OCI-M2 (cell line): ENCODE data around the gene IRF2BP1.
"Not testable (repeated sequence)": the region's sequence is repeated elsewhere in the genome, so short reads cannot be mapped to it uniquely, and the experiment has no call there.

Experiments used
- DNase-seq: peaks from one replicate; lab custom pipeline; 2025; ENCODE audit not compliant: unreplicated experiment; lab: John Stamatoyannopoulos, UW

The IRF2BP1 gene

GRCh38 chr19:45882652-45883585, 3.0 kb downstream of the IRF2BP1 start:
- DNase-seq = peak; percentile 60

- DNase-seq = no peak
These were observed 3.9 kb downstream of the IRF2BP1 start for GRCh38 chr19:45881909-45882528.

GRCh38 chr19:45881082-45881908, 4.6 kb downstream of the IRF2BP1 start:
- DNase-seq = no peak

- DNase-seq = no peak
These were observed 6.0 kb downstream of the IRF2BP1 start for GRCh38 chr19:45879971-45880370.

- DNase-seq = no peak
These were observed 6.9 kb downstream of the IRF2BP1 start for GRCh38 chr19:45879055-45879454.

DNA sequence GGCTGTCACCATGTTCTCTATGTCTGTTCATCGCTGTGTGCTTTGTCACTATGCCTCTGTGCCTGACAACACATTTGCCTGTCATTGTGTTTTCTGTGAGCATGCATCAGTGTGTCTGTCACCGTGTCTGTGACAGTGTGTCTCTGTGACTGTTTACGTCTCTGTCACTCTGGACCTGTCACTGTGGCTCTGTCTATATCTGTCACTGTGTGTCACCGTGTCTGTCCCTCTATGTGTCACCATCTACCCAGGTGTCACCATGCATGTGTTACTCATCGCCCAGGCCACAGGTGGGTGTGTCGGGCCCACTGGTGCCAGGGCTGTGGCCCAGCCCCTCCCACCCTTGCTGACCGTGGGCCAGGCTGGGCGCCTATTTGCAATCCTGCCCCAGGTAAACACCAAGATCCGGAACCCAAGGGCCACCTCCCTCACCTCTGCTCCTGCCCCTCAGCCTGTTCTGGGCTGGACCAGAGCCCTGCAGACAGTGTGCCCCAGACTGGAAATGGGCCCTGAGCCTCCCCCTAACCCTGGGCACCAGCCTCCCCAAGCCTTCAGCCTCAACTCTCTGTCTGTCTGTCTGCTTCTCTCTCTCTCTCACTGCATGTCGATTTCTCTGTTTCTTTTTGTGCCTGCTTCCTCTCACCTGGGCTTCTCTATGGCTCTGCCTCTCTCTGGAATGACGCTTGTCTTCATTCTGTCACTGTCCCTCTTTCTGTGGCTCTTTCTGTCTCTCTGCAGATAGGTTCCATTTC, 7.7 kb downstream of the IRF2BP1 start:
- no peak for DNase-seq

GRCh38 chr19:45876411-45877197, 9.3 kb downstream of the IRF2BP1 start:
- DNase-seq = no peak

DNA sequence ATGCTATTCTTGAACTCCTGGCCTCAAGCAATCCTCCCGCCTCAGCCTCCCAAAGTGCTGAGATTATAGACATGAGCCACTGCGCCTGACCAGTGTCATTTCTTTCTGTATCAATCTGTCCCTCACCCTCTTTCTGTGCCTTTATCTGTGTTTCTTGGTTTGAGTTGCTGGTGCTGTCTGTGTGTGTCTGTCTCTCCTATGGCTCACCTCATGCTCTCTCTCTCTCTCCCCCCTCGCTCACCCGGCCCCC, 9.9 kb downstream of the IRF2BP1 start:
- no peak for DNase-seq

- no peak for DNase-seq
These were observed 11.3 kb downstream of the IRF2BP1 start for GRCh38 chr19:45874620-45874966.

GRCh38 chr19:45873219-45873772, 12.6 kb downstream of the IRF2BP1 start:
- no peak for DNase-seq

- DNase-seq = no peak
These were observed 13.6 kb downstream of the IRF2BP1 start for GRCh38 chr19:45872095-45872919.

DNA sequence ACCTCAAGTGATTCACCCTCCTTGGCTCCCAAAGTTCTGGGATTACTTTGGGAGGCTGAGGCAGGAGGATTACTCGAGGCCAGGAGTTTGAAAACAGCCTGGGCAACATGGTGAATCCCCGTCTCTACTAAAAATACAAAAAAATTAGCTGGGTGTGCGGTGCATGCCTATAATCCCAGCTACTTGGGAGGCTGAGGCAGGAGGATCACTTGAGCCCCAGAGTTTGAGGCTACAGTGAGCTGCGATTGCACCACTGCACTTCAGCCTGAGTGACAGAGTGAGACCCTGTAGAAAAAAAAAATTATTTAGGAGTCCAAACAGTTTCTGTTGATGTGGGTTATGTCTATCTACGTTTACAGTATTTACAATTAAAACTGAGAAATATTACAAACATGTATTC, 15.1 kb downstream of the IRF2BP1 start:
- DNase-seq = no peak

- not testable (repeated sequence) for DNase-seq
These were observed 18.7 kb downstream of the IRF2BP1 start for GRCh38 chr19:45867241-45867640.

GRCh38 chr19:45866400-45867176, 19.4 kb downstream of the IRF2BP1 start:
- no peak for DNase-seq

GRCh38 chr19:45865269-45865948, 20.5 kb downstream of the IRF2BP1 start:
- no peak for DNase-seq

DNA sequence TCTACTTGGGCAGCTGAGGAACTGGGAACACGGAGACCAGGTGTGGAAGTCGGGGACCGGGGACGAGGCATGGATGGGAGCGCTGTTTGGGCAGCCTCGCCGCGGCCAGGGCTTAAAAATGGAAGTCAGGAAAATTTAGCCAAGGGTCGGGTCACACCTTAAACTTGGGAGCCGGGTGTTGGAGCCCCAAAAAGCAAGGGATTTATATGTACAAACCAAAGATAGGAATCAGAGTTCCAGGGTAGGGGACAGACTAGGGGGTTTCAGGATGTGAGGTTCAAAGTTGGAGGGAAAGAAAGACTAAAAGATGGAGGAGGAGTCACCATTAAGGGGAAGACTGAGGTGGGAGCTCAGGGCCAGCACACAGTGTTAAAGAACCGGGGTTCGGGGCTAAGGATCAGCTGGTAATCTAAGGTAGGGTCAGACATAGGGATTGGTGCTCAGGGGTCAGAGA, 21.3 kb downstream of the IRF2BP1 start:
- no peak for DNase-seq

- no peak for DNase-seq
These were observed 21.9 kb downstream of the IRF2BP1 start, which contains the start of gene FOXA3 for GRCh38 chr19:45863840-45864628. FOXA3 (plus strand) TSS chr19:45864326; CDS start chr19:45864457, 131 bp downstream.
